ENCODE results near the gene SEL1L2.

- TF ChIP-seq CTCF (conservative IDR thresholded peaks at IDR 0.05; ENCODE audit: low read length) (no peak), EZH2phosphoT487 (IDR thresholded peaks at IDR 0.05; ENCODE audit: borderline replicate concordance) (no peak)
Measured at GRCh38 chr20:13844296-13844695, 146.1 kb downstream of the SEL1L2 start.
